C4-2B (cell line): ENCODE data around the gene SPDYE3.

Experiments
- H3K27ac ChIP-seq: fragments of 450-650 bp; 2 replicates; pipeline ENCODE4 v1.5.1; 2017
- ZFX ChIP-seq: fragments of 450-650 bp; IDR thresholded peaks from 2 replicates; pipeline ENCODE4 v1.6.1; 2017
- TF ChIP-seq, protein P1 (sequence below): fragments of 450-650 bp; conservative IDR thresholded peaks from 2 replicates; pipeline ENCODE4 v1.5.1; 2017; ENCODE audit warnings: mild to moderate bottlenecking

The SPDYE3 gene

GRCh38 chr7:100367251-100367620, 59.7 kb downstream of the SPDYE3 start:
- TF ChIP-seq, protein P1, sequence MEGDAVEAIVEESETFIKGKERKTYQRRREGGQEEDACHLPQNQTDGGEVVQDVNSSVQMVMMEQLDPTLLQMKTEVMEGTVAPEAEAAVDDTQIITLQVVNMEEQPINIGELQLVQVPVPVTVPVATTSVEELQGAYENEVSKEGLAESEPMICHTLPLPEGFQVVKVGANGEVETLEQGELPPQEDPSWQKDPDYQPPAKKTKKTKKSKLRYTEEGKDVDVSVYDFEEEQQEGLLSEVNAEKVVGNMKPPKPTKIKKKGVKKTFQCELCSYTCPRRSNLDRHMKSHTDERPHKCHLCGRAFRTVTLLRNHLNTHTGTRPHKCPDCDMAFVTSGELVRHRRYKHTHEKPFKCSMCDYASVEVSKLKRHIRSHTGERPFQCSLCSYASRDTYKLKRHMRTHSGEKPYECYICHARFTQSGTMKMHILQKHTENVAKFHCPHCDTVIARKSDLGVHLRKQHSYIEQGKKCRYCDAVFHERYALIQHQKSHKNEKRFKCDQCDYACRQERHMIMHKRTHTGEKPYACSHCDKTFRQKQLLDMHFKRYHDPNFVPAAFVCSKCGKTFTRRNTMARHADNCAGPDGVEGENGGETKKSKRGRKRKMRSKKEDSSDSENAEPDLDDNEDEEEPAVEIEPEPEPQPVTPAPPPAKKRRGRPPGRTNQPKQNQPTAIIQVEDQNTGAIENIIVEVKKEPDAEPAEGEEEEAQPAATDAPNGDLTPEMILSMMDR = no peak
- TF ChIP-seq ZFX = no peak
- no peak overlapping the region for H3K27ac ChIP-seq

- no peak overlapping the region for H3K27ac ChIP-seq
- TF ChIP-seq, protein P1 = no peak
- no peak for TF ChIP-seq ZFX
These were observed 60.4 kb downstream of the SPDYE3 start for GRCh38 chr7:100367676-100368613.

DNA sequence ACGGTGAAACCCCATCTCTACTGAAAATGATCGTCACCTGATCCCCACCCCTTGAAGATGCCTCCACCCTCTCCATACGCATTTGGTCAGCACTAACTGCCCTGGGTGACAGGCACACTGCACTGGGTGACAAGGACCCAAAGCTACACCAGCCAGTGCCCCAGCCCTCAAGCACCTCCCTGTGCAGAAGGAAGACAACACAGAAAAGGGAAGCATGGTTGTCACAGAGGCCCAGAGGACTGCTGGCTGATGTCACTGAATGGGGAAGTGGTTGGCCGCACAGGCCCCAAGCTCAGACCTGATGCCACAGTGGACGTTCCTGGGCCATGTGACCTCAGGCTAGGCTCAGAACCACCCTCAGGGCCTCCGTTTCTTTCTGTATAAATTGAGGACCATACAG, 61.6 kb downstream of the SPDYE3 start:
- H3K27ac ChIP-seq = no peak overlapping the region
- TF ChIP-seq, protein P1 = no peak
- no peak for TF ChIP-seq ZFX

- no peak for TF ChIP-seq ZFX
- TF ChIP-seq, protein P1 = no peak
- no peak overlapping the region for H3K27ac ChIP-seq
These were observed 62.8 kb downstream of the SPDYE3 start for GRCh38 chr7:100370303-100370702.

DNA sequence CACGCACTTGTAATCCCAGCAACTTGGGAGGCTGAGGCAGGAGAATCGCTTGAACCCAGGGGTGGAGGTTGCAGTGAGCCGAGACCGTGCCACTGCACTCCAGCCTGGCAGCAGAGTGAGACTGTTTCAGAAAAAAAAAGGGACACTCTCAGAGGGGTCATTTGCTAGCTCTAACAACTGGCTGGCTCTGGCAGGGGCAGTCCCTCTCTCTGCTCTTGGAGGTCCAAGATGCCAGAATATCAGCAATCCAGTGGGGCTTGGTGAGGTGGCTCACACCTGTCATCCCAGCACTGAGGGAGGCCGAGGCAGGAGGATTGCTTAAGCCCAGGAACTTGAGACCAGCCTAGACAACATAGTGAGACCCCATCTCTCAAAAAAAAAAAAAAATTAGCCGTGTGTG, 63.2 kb downstream of the SPDYE3 start:
- no peak overlapping the region for H3K27ac ChIP-seq
- TF ChIP-seq ZFX = no peak
- TF ChIP-seq, protein P1 = no peak

- no peak overlapping the region for H3K27ac ChIP-seq
- TF ChIP-seq ZFX = no peak
- TF ChIP-seq, protein P1 = no peak
These were observed 64.2 kb downstream of the SPDYE3 start for GRCh38 chr7:100371561-100372171.
